K562 (cell line): Measurements from ENCODE around the gene SMYD2. TPM values are rescaled to one million over a fixed set of nuclear protein-coding genes. Genes with fewer than 3 reads are reported as not detected.
A peak's percentile ranks its signal among the peaks of the same experiment; 100 is the strongest.

ENCODE experiments used
- ATAC-seq: fragments of 200-7000 bp; cut with Tn5 transposase; 3 replicates; pipeline ENCODE4 v1.9.1; 2020; ENCODE audit warnings: moderate library complexity
- BruUV-seq: library from RNA; stranded (reverse); fragments of 400-500 nt; replicated peaks from 2 replicates; lab custom pipeline; 2021; lab: Mats Ljungman, UMichigan
- CTCF ChIA-PET: fragments of 300-600 bp; formaldehyde crosslinking; extraction: SDS; loops from one replicate; lab custom pipeline; 2021; ENCODE audit warnings: low intra/inter-chr PET ratio; lab: Yijun Ruan, JAX
- POLR2A ChIA-PET: fragments of 300-600, 350-650 bp; sonication (Branson Sonifier 250); formaldehyde crosslinking; extraction: SDS; loops from one replicate; lab custom pipeline; 2021; ENCODE audit warnings: antibody characterized with exemption, inconsistent platforms; lab: Yijun Ruan, JAX
- DNase-seq, 4 experiments: peaks; one replicate each; pipeline versions ENCODE4 v3.0.0 to v3.0.0-alpha.2; 2011 to 2018; ENCODE audit warnings: low spot score in 3 of 4, mixed read lengths in 3 of 4; ENCODE audit errors: extremely low read depth in 1 of 4
- FAIRE-seq: peaks from 2 replicates; lab custom pipeline; 2011; peaks lifted over from hg19 to GRCh38; lab: Jason Lieb, UNC
- H2AFZ ChIP-seq: 2 replicates; pipeline ENCODE4 v1.6.0; 2011; ENCODE audit warnings: low read depth, low read length, control low read depth, inconsistent platforms
- H3K27ac ChIP-seq: fragments of 200-600 bp; 3 replicates; pipeline ENCODE4 v1.8.0; 2011; ENCODE audit warnings: low read depth, mild to moderate bottlenecking, control low read depth, inconsistent platforms, low read length, moderate library complexity, mixed read lengths; ENCODE audit errors: extremely low read depth
- H3K27me3 ChIP-seq, 2 experiments: fragments of 300-600 bp in 1 of 2; 2 replicates in 1 of 2; 3 replicates in 1 of 2; pipeline versions ENCODE4 v1.6.0 to v1.8.0; 2011; ENCODE audit warnings: inconsistent platforms in 2 of 2, low read length in 2 of 2, mild to moderate bottlenecking in 1 of 2, mixed read lengths in 1 of 2, moderate library complexity in 1 of 2; ENCODE audit not compliant: control insufficient read depth in 2 of 2, insufficient read depth in 2 of 2
- H3K36me3 ChIP-seq: fragments of 300-600 bp; 3 replicates; pipeline ENCODE4 v1.8.0; 2011; ENCODE audit warnings: mild to moderate bottlenecking, low read length, inconsistent platforms; ENCODE audit not compliant: control insufficient read depth, insufficient read depth
- H3K4me1 ChIP-seq, 2 experiments: fragments of 200-600 bp in 1 of 2; replicated peaks in 1 of 2; 2 replicates in 1 of 2; 3 replicates in 1 of 2; pipeline versions ENCODE4 v1.5.1 to v1.8.0; 2011; ENCODE audit warnings: inconsistent platforms in 2 of 2, low read length in 2 of 2, mild to moderate bottlenecking in 1 of 2, mixed read lengths in 1 of 2, moderate library complexity in 1 of 2; ENCODE audit not compliant: control insufficient read depth in 2 of 2, insufficient read depth in 2 of 2
- H3K4me2 ChIP-seq: 2 replicates; pipeline ENCODE4 v1.6.1; 2011; ENCODE audit warnings: low read length, control low read depth, inconsistent platforms, mixed read lengths; ENCODE audit not compliant: insufficient read depth
- H3K4me3 ChIP-seq: fragments of 200-600 bp; sonication (generic), shearing (Covaris generic); 2 replicates; pipeline ENCODE4 v1.5.1; 2016; ENCODE audit warnings: control low read depth, inconsistent platforms
- H3K79me2 ChIP-seq: fragments of 200-600 bp; 3 replicates; pipeline ENCODE4 v1.8.0; 2011; ENCODE audit warnings: low read length, inconsistent platforms; ENCODE audit not compliant: control insufficient read depth, insufficient read depth
- H3K9ac ChIP-seq, 2 experiments: 2 replicates each; pipeline versions ENCODE4 v1.6.0 to v1.6.1; 2011; ENCODE audit warnings: low read depth in 2 of 2, low read length in 2 of 2, control low read depth in 1 of 2, inconsistent platforms in 1 of 2, mild to moderate bottlenecking in 1 of 2, mixed read lengths in 1 of 2; ENCODE audit not compliant: insufficient read depth in 1 of 2
- H3K9me1 ChIP-seq: one replicate; pipeline ENCODE4 v1.6.0; 2011; ENCODE audit warnings: inconsistent platforms, mild to moderate bottlenecking, low read length, moderate library complexity; ENCODE audit not compliant: control insufficient read depth, insufficient read depth
- H3K9me3 ChIP-seq: replicated peaks from 2 replicates; pipeline ENCODE4 v1.5.1; 2011; ENCODE audit warnings: low read depth, low read length, inconsistent platforms; ENCODE audit not compliant: control insufficient read depth, insufficient read depth
- H4K20me1 ChIP-seq: replicated peaks from 2 replicates; pipeline ENCODE4 v1.6.1; 2011; ENCODE audit warnings: low read length, inconsistent platforms, mixed read lengths; ENCODE audit not compliant: control insufficient read depth, insufficient read depth
- CXXC5 ChIP-seq: fragments of 250-450 bp; sonication (Bioruptor Pico); IDR thresholded peaks from 2 replicates; pipeline ENCODE4 v1.8.0; 2022; ENCODE audit warnings: inconsistent platforms, mild to moderate bottlenecking, moderate library complexity
- POLR2AphosphoS2 ChIP-seq: IDR thresholded peaks from 2 replicates; pipeline ENCODE4 v1.6.1; 2012; ENCODE audit warnings: low read length, improper control_type of control experiment
- SPI1 ChIP-seq: IDR thresholded peaks from 2 replicates; pipeline ENCODE4 v1.6.1; 2011; ENCODE audit warnings: low read depth, low read length, control low read depth, borderline replicate concordance
- ZBTB1 ChIP-seq: sonication (generic); formaldehyde crosslinking; IDR thresholded peaks from 2 replicates; pipeline ENCODE4 v1.8.1; 2023; ENCODE audit warnings: missing genetic modification reagents, low read depth, mild to moderate bottlenecking, borderline replicate concordance
- WGBS: fragments of 100-300 bp; shearing (Covaris generic); methylation state at CpG from one replicate; pipeline ENCODE4 v1.1.6; 2016; ENCODE audit warnings: low coverage, mixed read lengths; ENCODE audit not compliant: insufficient coverage; ENCODE audit errors: missing lambda C conversion rate; 5-methylcytosine and 5-hydroxymethylcytosine counted together
- in situ Hi-C: fragments of 300-500 bp; cut with MboI; formaldehyde crosslinking; loops from 4 replicates; pipeline ENCODE4 v1.15.0; 2018; ENCODE audit warnings: inconsistent platforms, mixed read lengths
- intact Hi-C: fragments of 100-400 bp; cut with micrococcal nuclease; formaldehyde crosslinking; loops from 2 replicates; pipeline ENCODE4 v1.14.2; 2022
- polyA plus RNA-seq, 8 experiments: library from polyadenylated mRNA; depleted of rRNA in 4 of 8; stranded (reverse) in 5 of 8; unstranded in 3 of 8; fragments of >200 nt; fragmentation: Nextera tagmentation in 2 of 8; fragmentation: Illumina TruSeq in 1 of 8; extraction: Ambion mirVana in 2 of 8; extraction: Trizol in 1 of 8; gene quantifications; 2 replicates each; pipeline versions ENCODE4 v1.2.1 to v1.2.3, GENCODE V29; 2011 to 2014; ENCODE audit warnings: inconsistent platforms in 1 of 8, missing spikeins in 1 of 8
- total RNA-seq, 7 experiments: library from RNA; depleted of rRNA in 6 of 7; stranded (reverse); fragments of >200 nt in 6 of 7; fragmentation: Illumina TruSeq in 2 of 7; extraction: Trizol in 2 of 7; gene quantifications; 2 replicates each; pipeline versions ENCODE4 v1.2.1 to v1.2.3, GENCODE V29; 2011 to 2021; ENCODE audit warnings: low replicate concordance in 1 of 7
- TF ChIP-seq, protein P1 (sequence below): sonication (generic); formaldehyde crosslinking; IDR thresholded peaks from 2 replicates; pipeline ENCODE4 v1.8.1; 2023; ENCODE audit warnings: missing genetic modification reagents, mild to moderate bottlenecking, borderline replicate concordance

Gene SMYD2
- total and polyA plus RNA-seq, 9 of the 15 experiments (the other 6 are each of a cell fraction or from before 2014, with no cell fraction given), result 13.8 to 81.3 (median 39.9) TPM

DNA sequence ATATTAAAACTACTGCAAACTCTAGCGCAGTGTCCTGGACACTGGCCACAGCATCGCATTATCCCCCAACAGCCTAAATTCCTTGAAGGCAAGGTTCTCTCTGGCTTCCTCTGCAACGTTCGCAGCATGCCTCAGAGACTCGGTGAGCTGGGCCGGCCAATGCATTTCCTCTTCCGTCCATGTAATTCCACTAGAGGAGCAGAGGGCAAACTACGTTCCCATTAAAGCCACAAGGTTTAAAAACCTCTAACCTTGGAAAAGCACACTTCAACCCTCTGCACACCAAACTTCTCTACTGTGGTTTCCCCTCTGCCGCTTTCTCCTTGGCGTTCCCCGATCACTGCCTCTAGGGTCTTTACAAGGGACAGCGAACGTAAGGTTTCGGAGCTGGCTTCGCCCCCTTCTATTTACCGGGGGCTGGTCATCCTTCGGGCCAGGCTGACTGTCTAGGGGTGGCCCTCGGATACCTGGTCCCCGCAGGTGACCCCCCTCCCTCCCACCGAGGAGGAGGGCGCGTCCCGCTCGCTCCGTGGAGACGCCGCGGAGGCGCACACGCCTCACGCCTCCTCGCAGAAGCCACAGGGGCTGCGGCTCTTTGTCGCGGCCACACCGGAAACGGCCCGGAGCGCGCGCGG, 456 bp upstream of the SMYD2 start:
- ChIA-PET CTCF (interaction anchor here (1.1 kb wide), 1 partner anchor 51 kb away, joined by 3 read pairs; no protein-coding TSS in a partner anchor), POLR2A (interaction anchor here (0.6 to 1.1 kb wide), 4 partner anchors 10 to 590 kb away, joined by 3 read pairs; no protein-coding TSS in a partner anchor)
- no peaks in the 10 kb centered on the region for H3K27me3 ChIP-seq
- H4K20me1 ChIP-seq, result no peaks in the 10 kb centered on the region
- peak overlapping the region; percentile 86 for H3K27ac ChIP-seq
- H3K4me3 ChIP-seq, result peak overlapping the region; percentile 81
- intact Hi-C loops, result loop anchor here (5.0 kb wide), 1 partner anchor 1287 kb away; the partner anchor contains the start of gene KCTD3
- peaks cover 14 to 18% of the 10 kb centered on the region in 2 experiments for H3K4me1 ChIP-seq
- no peaks in the 10 kb centered on the region for H3K9me1 ChIP-seq
- 3% methylated on average over 32 of the region's 42 CpGs for WGBS
- no peaks in the 10 kb centered on the region for H3K9me3 ChIP-seq
- peak overlapping the region; percentile 98 for H2AFZ ChIP-seq
- ATAC-seq (peak; percentile 44), DNase-seq (peak in 2 of 4 experiments; percentile 39 to 60), FAIRE-seq (peak; percentile 49)
- no TSS peak for BruUV-seq
- peak overlapping the region; percentile 77 to 99 for H3K9ac ChIP-seq
- H3K4me2 ChIP-seq, result peak overlapping the region; percentile 95
- in situ Hi-C loops, result no loop called here
- peaks cover 37% of the 10 kb centered on the region for H3K79me2 ChIP-seq
- H3K36me3 ChIP-seq, result no peaks in the 10 kb centered on the region
- peak; percentile 59; the same call in 1 of the 2 replicates for TF ChIP-seq ZBTB1
- TF ChIP-seq SPI1, result peak; percentile 75
- TF ChIP-seq CXXC5 (CRISPR knock-in tag), result peak; percentile 79; the same call in 1 of the 2 replicates
- TF ChIP-seq POLR2AphosphoS2, result no peak
- TF ChIP-seq, protein P1, sequence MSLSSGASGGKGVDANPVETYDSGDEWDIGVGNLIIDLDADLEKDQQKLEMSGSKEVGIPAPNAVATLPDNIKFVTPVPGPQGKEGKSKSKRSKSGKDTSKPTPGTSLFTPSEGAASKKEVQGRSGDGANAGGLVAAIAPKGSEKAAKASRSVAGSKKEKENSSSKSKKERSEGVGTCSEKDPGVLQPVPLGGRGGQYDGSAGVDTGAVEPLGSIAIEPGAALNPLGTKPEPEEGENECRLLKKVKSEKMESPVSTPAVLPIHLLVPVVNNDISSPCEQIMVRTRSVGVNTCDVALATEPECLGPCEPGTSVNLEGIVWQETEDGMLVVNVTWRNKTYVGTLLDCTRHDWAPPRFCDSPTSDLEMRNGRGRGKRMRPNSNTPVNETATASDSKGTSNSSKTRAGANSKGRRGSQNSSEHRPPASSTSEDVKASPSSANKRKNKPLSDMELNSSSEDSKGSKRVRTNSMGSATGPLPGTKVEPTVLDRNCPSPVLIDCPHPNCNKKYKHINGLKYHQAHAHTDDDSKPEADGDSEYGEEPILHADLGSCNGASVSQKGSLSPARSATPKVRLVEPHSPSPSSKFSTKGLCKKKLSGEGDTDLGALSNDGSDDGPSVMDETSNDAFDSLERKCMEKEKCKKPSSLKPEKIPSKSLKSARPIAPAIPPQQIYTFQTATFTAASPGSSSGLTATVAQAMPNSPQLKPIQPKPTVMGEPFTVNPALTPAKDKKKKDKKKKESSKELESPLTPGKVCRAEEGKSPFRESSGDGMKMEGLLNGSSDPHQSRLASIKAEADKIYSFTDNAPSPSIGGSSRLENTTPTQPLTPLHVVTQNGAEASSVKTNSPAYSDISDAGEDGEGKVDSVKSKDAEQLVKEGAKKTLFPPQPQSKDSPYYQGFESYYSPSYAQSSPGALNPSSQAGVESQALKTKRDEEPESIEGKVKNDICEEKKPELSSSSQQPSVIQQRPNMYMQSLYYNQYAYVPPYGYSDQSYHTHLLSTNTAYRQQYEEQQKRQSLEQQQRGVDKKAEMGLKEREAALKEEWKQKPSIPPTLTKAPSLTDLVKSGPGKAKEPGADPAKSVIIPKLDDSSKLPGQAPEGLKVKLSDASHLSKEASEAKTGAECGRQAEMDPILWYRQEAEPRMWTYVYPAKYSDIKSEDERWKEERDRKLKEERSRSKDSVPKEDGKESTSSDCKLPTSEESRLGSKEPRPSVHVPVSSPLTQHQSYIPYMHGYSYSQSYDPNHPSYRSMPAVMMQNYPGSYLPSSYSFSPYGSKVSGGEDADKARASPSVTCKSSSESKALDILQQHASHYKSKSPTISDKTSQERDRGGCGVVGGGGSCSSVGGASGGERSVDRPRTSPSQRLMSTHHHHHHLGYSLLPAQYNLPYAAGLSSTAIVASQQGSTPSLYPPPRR (CRISPR knock-in tag), result no peak
